ENCODE data around the gene GOLT1A.

DNA sequence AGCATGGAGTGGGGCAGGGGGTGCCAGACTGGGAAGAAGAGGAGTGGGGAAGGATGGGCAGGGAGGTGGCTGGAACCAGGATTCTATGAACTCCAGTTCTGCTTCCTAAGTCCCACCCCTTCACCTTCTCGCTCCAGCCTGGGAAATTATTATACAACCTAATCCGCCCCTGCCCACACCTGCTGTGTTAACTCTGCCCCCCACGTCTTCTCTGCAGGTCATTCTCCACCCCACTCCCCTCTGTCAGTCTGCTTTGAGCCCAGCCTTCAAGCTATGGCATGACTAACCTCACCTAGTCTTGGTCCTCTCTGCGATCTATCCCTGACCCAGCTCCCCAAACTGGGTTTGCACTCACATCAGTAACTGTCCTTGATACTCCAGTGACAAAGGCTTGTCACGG lies 46.0 kb upstream of the GOLT1A start:
- TF ChIP-seq MAFK (IDR thresholded peaks at IDR 0.05; ENCODE audit: partially characterized antibody) (no peak), CHD2 (IDR thresholded peaks at IDR 0.05; ENCODE audit: low read length, partially characterized antibody) (no peak), POLR2A (IDR thresholded peaks at IDR 0.05; ENCODE audit: low read length) (no peak), EP300 (IDR thresholded peaks at IDR 0.05) (no peak), RFX5 (IDR thresholded peaks at IDR 0.05) (no peak), EHMT2 (IDR thresholded peaks at IDR 0.05; ENCODE audit: low read depth) (no peak), JUN (IDR thresholded peaks at IDR 0.05) (no peak), ZFP36 (IDR thresholded peaks at IDR 0.05; ENCODE audit: borderline replicate concordance, partially characterized antibody) (no peak)
- TF ChIP-seq, protein P1, sequence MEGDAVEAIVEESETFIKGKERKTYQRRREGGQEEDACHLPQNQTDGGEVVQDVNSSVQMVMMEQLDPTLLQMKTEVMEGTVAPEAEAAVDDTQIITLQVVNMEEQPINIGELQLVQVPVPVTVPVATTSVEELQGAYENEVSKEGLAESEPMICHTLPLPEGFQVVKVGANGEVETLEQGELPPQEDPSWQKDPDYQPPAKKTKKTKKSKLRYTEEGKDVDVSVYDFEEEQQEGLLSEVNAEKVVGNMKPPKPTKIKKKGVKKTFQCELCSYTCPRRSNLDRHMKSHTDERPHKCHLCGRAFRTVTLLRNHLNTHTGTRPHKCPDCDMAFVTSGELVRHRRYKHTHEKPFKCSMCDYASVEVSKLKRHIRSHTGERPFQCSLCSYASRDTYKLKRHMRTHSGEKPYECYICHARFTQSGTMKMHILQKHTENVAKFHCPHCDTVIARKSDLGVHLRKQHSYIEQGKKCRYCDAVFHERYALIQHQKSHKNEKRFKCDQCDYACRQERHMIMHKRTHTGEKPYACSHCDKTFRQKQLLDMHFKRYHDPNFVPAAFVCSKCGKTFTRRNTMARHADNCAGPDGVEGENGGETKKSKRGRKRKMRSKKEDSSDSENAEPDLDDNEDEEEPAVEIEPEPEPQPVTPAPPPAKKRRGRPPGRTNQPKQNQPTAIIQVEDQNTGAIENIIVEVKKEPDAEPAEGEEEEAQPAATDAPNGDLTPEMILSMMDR (IDR thresholded peaks at IDR 0.05) = no peak
- TF ChIP-seq, protein P2, sequence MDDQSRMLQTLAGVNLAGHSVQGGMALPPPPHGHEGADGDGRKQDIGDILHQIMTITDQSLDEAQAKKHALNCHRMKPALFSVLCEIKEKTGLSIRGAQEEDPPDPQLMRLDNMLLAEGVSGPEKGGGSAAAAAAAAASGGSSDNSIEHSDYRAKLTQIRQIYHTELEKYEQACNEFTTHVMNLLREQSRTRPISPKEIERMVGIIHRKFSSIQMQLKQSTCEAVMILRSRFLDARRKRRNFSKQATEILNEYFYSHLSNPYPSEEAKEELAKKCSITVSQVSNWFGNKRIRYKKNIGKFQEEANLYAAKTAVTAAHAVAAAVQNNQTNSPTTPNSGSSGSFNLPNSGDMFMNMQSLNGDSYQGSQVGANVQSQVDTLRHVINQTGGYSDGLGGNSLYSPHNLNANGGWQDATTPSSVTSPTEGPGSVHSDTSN (IDR thresholded peaks at IDR 0.05) = no peak
- TF ChIP-seq, protein P3, sequence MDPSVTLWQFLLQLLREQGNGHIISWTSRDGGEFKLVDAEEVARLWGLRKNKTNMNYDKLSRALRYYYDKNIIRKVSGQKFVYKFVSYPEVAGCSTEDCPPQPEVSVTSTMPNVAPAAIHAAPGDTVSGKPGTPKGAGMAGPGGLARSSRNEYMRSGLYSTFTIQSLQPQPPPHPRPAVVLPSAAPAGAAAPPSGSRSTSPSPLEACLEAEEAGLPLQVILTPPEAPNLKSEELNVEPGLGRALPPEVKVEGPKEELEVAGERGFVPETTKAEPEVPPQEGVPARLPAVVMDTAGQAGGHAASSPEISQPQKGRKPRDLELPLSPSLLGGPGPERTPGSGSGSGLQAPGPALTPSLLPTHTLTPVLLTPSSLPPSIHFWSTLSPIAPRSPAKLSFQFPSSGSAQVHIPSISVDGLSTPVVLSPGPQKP (IDR thresholded peaks at IDR 0.05; ENCODE audit: low read depth, low read length) = no peak

All from A549 (cell line).